ENCODE measurements around the gene APOL6.

DNA sequence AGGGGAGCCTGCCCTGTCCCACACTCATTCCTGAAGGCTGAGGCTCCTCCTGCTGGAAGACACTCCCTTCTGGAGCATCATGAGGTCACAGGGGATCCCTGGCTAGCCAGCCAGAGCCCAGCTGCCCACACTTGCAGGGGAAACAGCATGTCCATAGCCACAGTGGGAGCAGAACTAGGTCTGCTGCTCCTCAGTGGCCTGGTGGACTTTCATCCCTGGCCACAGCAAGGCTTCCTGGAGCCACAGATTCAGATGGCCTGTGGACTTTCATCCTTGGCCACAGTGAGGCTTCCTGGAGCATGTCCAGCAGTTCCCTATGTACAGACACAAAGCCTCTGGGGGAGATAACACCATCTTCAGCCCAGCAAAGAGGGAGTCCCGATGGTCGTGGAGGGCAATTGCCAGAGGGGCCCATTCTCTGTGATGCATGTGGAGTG lies 5.9 kb upstream of the APOL6 start:
- TF ChIP-seq, protein P1, sequence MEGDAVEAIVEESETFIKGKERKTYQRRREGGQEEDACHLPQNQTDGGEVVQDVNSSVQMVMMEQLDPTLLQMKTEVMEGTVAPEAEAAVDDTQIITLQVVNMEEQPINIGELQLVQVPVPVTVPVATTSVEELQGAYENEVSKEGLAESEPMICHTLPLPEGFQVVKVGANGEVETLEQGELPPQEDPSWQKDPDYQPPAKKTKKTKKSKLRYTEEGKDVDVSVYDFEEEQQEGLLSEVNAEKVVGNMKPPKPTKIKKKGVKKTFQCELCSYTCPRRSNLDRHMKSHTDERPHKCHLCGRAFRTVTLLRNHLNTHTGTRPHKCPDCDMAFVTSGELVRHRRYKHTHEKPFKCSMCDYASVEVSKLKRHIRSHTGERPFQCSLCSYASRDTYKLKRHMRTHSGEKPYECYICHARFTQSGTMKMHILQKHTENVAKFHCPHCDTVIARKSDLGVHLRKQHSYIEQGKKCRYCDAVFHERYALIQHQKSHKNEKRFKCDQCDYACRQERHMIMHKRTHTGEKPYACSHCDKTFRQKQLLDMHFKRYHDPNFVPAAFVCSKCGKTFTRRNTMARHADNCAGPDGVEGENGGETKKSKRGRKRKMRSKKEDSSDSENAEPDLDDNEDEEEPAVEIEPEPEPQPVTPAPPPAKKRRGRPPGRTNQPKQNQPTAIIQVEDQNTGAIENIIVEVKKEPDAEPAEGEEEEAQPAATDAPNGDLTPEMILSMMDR (IDR thresholded peaks at IDR 0.05; ENCODE audit: low read length): no peak
- TF ChIP-seq EZH2 (optimal IDR thresholded peaks at IDR 0.05; ENCODE audit: low read depth, low read length): no peak
